H1 (cell line): ENCODE results near the gene AMPH. TPM values are rescaled to one million over a fixed set of nuclear protein-coding genes. Genes with fewer than 3 reads are reported as not detected.

Experiments
- CTCF ChIA-PET: fragments of 300-600 bp; sonication (Branson Sonifier 250); formaldehyde crosslinking; loops from one replicate; lab custom pipeline; 2021; ENCODE audit not compliant: partially characterized antibody; lab: Charles Lee
- POLR2A ChIA-PET: fragments of 300-600 bp; sonication (Branson Sonifier 250); formaldehyde crosslinking; loops from one replicate; lab custom pipeline; 2021; ENCODE audit warnings: inconsistent platforms; ENCODE audit not compliant: partially characterized antibody; lab: Charles Lee
- DNase-seq, 2 experiments: peaks; one replicate each; pipeline versions ENCODE4 v3.0.0 to v3.0.0-alpha.2; 2010 to 2022; ENCODE audit warnings: low spot score in 2 of 2, low read depth in 1 of 2, mixed read lengths in 1 of 2
- FAIRE-seq: peaks from 2 replicates; lab custom pipeline; 2011; peaks lifted over from hg19 to GRCh38; lab: Jason Lieb, UNC
- H2AFZ ChIP-seq: 2 replicates; pipeline ENCODE4 v1.8.1; 2012; ENCODE audit warnings: low read length, inconsistent platforms
- H2AK5ac ChIP-seq: 2 replicates; pipeline ENCODE4 v1.6.1; 2013; ENCODE audit warnings: low read depth, low read length
- H2BK120ac ChIP-seq: replicated peaks from 2 replicates; pipeline ENCODE3; 2013; ENCODE audit warnings: low read depth, low read length, inconsistent platforms
- H2BK12ac ChIP-seq: 2 replicates; pipeline ENCODE4 v1.6.1; 2013; ENCODE audit warnings: low read depth, low read length
- H2BK15ac ChIP-seq: 2 replicates; pipeline ENCODE4 v1.6.1; 2013; ENCODE audit warnings: low read length
- H2BK20ac ChIP-seq: 2 replicates; pipeline ENCODE4 v1.6.1; 2013; ENCODE audit warnings: low read length
- H2BK5ac ChIP-seq: 2 replicates; pipeline ENCODE4 v1.6.1; 2013; ENCODE audit warnings: low read depth, low read length
- H3K14ac ChIP-seq: 2 replicates; pipeline ENCODE4 v1.6.1; 2013; ENCODE audit warnings: inconsistent platforms; ENCODE audit not compliant: insufficient read length
- H3K18ac ChIP-seq: 2 replicates; pipeline ENCODE4 v1.6.1; 2013; ENCODE audit warnings: low read length; ENCODE audit errors: extremely low read depth
- H3K23ac ChIP-seq: 2 replicates; pipeline ENCODE4 v1.6.1; 2013; ENCODE audit warnings: inconsistent platforms; ENCODE audit not compliant: insufficient read length
- H3K23me2 ChIP-seq: 2 replicates; pipeline ENCODE4 v1.6.1; 2013; ENCODE audit warnings: low read depth, low read length
- H3K27ac ChIP-seq: 2 replicates; pipeline ENCODE4 v1.6.1; 2011; ENCODE audit warnings: low read depth, low read length, inconsistent platforms
- H3K27me3 ChIP-seq, 4 experiments: replicated peaks in 1 of 4; 1 replicate in 1 of 4; 2 replicates in 3 of 4; pipeline versions ENCODE4 v1.6.1 to v1.8.1; 2011 to 2013; ENCODE audit warnings: low read length in 3 of 4, mild to moderate bottlenecking in 3 of 4, inconsistent platforms in 2 of 4, mixed read lengths in 2 of 4, moderate library complexity in 1 of 4; ENCODE audit not compliant: control insufficient read depth in 3 of 4, insufficient read depth in 3 of 4; ENCODE audit errors: extremely low read depth in 1 of 4
- H3K36me3 ChIP-seq, 4 experiments: 2 replicates each; pipeline versions ENCODE4 v1.6.1 to v1.8.1; 2011 to 2013; ENCODE audit warnings: mild to moderate bottlenecking in 4 of 4, low read length in 3 of 4, moderate library complexity in 2 of 4, control low read depth in 1 of 4, inconsistent platforms in 1 of 4; ENCODE audit not compliant: insufficient read depth in 4 of 4, control insufficient read depth in 2 of 4
- H3K4ac ChIP-seq: replicated peaks from 2 replicates; pipeline ENCODE3; 2013; ENCODE audit warnings: low read length, low read depth, mixed read lengths, inconsistent platforms; ENCODE audit not compliant: insufficient read length
- H3K4me1 ChIP-seq, 4 experiments: replicated peaks in 1 of 4; 1 replicate in 1 of 4; 2 replicates in 3 of 4; pipeline versions ENCODE4 v1.6.1 to v1.8.1; 2011 to 2013; ENCODE audit warnings: low read length in 3 of 4, inconsistent platforms in 2 of 4, mixed read lengths in 1 of 4; ENCODE audit not compliant: insufficient read depth in 4 of 4, control insufficient read depth in 3 of 4
- H3K4me2 ChIP-seq, 2 experiments: 2 replicates each; pipeline versions ENCODE4 v1.6.1 to v1.8.1; 2011 to 2013; ENCODE audit warnings: low read depth in 2 of 2, low read length in 2 of 2, control low read depth in 1 of 2, inconsistent platforms in 1 of 2, mild to moderate bottlenecking in 1 of 2; ENCODE audit not compliant: insufficient read depth in 1 of 2
- H3K4me3 ChIP-seq, 4 experiments: fragments of 200-600, 300-600 bp in 1 of 4; sonication (generic), shearing (Covaris generic), sonication (Bioruptor Twin) in 1 of 4; 2 replicates each; pipeline versions ENCODE4 v1.5.1 to v1.8.1; 2011 to 2016; ENCODE audit warnings: low read length in 4 of 4, low read depth in 3 of 4, control low read depth in 2 of 4, inconsistent platforms in 2 of 4, mild to moderate bottlenecking in 2 of 4, mixed read lengths in 1 of 4, moderate library complexity in 1 of 4; ENCODE audit not compliant: insufficient read depth in 2 of 4; ENCODE audit errors: extremely low read depth in 1 of 4
- H3K56ac ChIP-seq: replicated peaks from 2 replicates; pipeline ENCODE3; 2013; ENCODE audit warnings: low read depth, mild to moderate bottlenecking, mixed read lengths, low read length, inconsistent platforms; ENCODE audit not compliant: insufficient read length
- H3K79me1 ChIP-seq: 2 replicates; pipeline ENCODE4 v1.6.1; 2013; ENCODE audit warnings: low read depth, low read length, control low read depth
- H3K79me2 ChIP-seq, 2 experiments: 2 replicates each; pipeline versions ENCODE4 v1.6.1 to v1.8.1; 2012 to 2013; ENCODE audit warnings: low read length in 2 of 2, mild to moderate bottlenecking in 2 of 2, inconsistent platforms in 1 of 2; ENCODE audit not compliant: insufficient read depth in 2 of 2, control insufficient read depth in 1 of 2
- H3K9ac ChIP-seq, 4 experiments: replicated peaks in 1 of 4; 1 replicate in 1 of 4; 2 replicates in 3 of 4; pipeline versions ENCODE4 v1.6.1 to v1.8.1; 2011 to 2013; ENCODE audit warnings: low read depth in 3 of 4, low read length in 3 of 4, control low read depth in 2 of 4, mild to moderate bottlenecking in 2 of 4, moderate library complexity in 2 of 4, inconsistent platforms in 1 of 4; ENCODE audit errors: extremely low read depth in 1 of 4
- H3K9me3 ChIP-seq, 2 experiments: 2 replicates each; pipeline versions ENCODE4 v1.6.1 to v1.8.1; 2012 to 2013; ENCODE audit warnings: mild to moderate bottlenecking in 2 of 2, moderate library complexity in 2 of 2, control low read depth in 1 of 2, inconsistent platforms in 1 of 2, low read depth in 1 of 2, low read length in 1 of 2, mixed read lengths in 1 of 2; ENCODE audit not compliant: insufficient read depth in 2 of 2
- H4K20me1 ChIP-seq, 2 experiments: replicated peaks in 1 of 2; 2 replicates each; pipeline versions ENCODE3 to v1.8.1; 2011 to 2013; ENCODE audit warnings: inconsistent platforms in 2 of 2, low read length in 2 of 2, mild to moderate bottlenecking in 1 of 2; ENCODE audit not compliant: insufficient read depth in 2 of 2, control insufficient read depth in 1 of 2
- H4K5ac ChIP-seq: 2 replicates; pipeline ENCODE4 v1.6.1; 2013; ENCODE audit warnings: low read length, low read depth, mixed read lengths, inconsistent platforms; ENCODE audit not compliant: insufficient read length
- H4K8ac ChIP-seq: 2 replicates; pipeline ENCODE4 v1.8.0; 2013; ENCODE audit warnings: mild to moderate bottlenecking, moderate library complexity, low read length, inconsistent platforms; ENCODE audit not compliant: insufficient read depth; ENCODE audit errors: extremely low read depth
- H4K91ac ChIP-seq: replicated peaks from 2 replicates; pipeline ENCODE3; 2013; ENCODE audit warnings: low read length, mixed read lengths, inconsistent platforms; ENCODE audit not compliant: insufficient read length
- BRCA1 ChIP-seq: IDR thresholded peaks from 2 replicates; pipeline ENCODE4 v1.6.1; 2012; ENCODE audit warnings: low read depth, low read length, improper control_type of control experiment
- CEBPB ChIP-seq: IDR thresholded peaks from 2 replicates; pipeline ENCODE4 v1.6.1; 2012; ENCODE audit warnings: low read depth, low read length
- E2F6 ChIP-seq: IDR thresholded peaks from 2 replicates; pipeline ENCODE4 v1.6.1; 2012; ENCODE audit warnings: inconsistent platforms
- FOSL1 ChIP-seq: IDR thresholded peaks from 2 replicates; pipeline ENCODE4 v1.6.1; 2011; ENCODE audit warnings: mild to moderate bottlenecking, low read depth, low read length, moderate library complexity; ENCODE audit not compliant: insufficient read depth
- MAFK ChIP-seq: IDR thresholded peaks from 2 replicates; pipeline ENCODE4 v1.6.1; 2012; ENCODE audit warnings: low read depth, mild to moderate bottlenecking, improper control_type of control experiment, low read length
- RAD21 ChIP-seq, 2 experiments: IDR thresholded peaks in 1 of 2; conservative IDR thresholded peaks in 1 of 2; 2 replicates each; pipeline ENCODE4 v1.6.1; 2011; ENCODE audit warnings: low read depth in 2 of 2, low read length in 2 of 2, improper control_type of control experiment in 1 of 2, inconsistent platforms in 1 of 2, mild to moderate bottlenecking in 1 of 2, moderate library complexity in 1 of 2
- SAP30 ChIP-seq: fragments of 300-600 bp; sonication (generic); IDR thresholded peaks from 2 replicates; pipeline ENCODE4 v1.7.1; 2012; ENCODE audit warnings: low read length, moderate library complexity, mild to moderate bottlenecking, inconsistent platforms; ENCODE audit not compliant: insufficient read depth, insufficient replicate concordance
- SIRT6 ChIP-seq: IDR thresholded peaks from one replicate; pipeline ENCODE4 v1.7.1; 2012; ENCODE audit warnings: low read length, inconsistent platforms
- SRF ChIP-seq: IDR thresholded peaks from 2 replicates; pipeline ENCODE4 v1.6.1; 2011; ENCODE audit warnings: mild to moderate bottlenecking, low read depth, low read length, moderate library complexity
- TAF1 ChIP-seq: IDR thresholded peaks from 2 replicates; pipeline ENCODE4 v1.6.1; 2011; ENCODE audit warnings: mild to moderate bottlenecking, low read depth, low read length
- TBP ChIP-seq: IDR thresholded peaks from 2 replicates; pipeline ENCODE4 v1.6.1; 2011; ENCODE audit warnings: low read depth, low read length, improper control_type of control experiment
- TCF12 ChIP-seq: IDR thresholded peaks from 2 replicates; pipeline ENCODE4 v1.6.1; 2011; ENCODE audit warnings: low read depth, mild to moderate bottlenecking, low read length
- USF2 ChIP-seq: IDR thresholded peaks from 2 replicates; pipeline ENCODE4 v1.6.1; 2011; ENCODE audit warnings: low read length, improper control_type of control experiment
- WGBS, 2 experiments: shearing (Covaris generic) in 1 of 2; methylation state at CpG; one replicate each; pipeline versions ENCODE4 v1.1.6 to v1.1.7; 2013 to 2015; ENCODE audit warnings: low lambda C conversion rate in 2 of 2, mixed read lengths in 2 of 2, inconsistent platforms in 1 of 2, low coverage in 1 of 2, missing lambda C conversion rate in 1 of 2; ENCODE audit not compliant: insufficient replicate concordance in 2 of 2, insufficient coverage in 1 of 2, insufficient read length in 1 of 2; ENCODE audit errors: extremely low coverage in 1 of 2, missing lambda C conversion rate in 1 of 2; 5-methylcytosine and 5-hydroxymethylcytosine counted together
- polyA plus RNA-seq, 7 experiments: library from polyadenylated mRNA; depleted of rRNA in 3 of 7; stranded (reverse) in 5 of 7; unstranded in 2 of 7; fragments of >200 nt in 5 of 7; fragments of 200-250 nt in 2 of 7; gene quantifications; 1 replicate in 5 of 7; 2 replicates in 1 of 7; 4 replicates in 1 of 7; pipeline versions ENCODE4 v1.2.1 to v1.2.3, GENCODE V29; 2011 to 2013; ENCODE audit warnings: missing spikeins in 2 of 7, mixed read lengths in 2 of 7
- total RNA-seq: library from RNA; stranded (reverse); fragmentation: NEBNext Ultra II Directional; extraction: Animal tissue kit (Norgen Biotek cat#: 25700); gene quantifications from 2 replicates; pipeline ENCODE4 v1.2.1, GENCODE V29; 2021

AMPH gene
- total and polyA plus RNA-seq, 2 of the 8 experiments (the other 6 are each of a cell fraction or from before 2014, with no cell fraction given) = 7.3 to 12.2 TPM

- Histone ChIP-seq H3K23ac (no peak overlapping the region), H3K79me2 (no peaks in the 10 kb centered on the region), H4K20me1 (no peaks in the 10 kb centered on the region), H4K8ac (no peak overlapping the region), H2AK5ac (no peak overlapping the region), H2BK120ac (no peak overlapping the region), H2BK12ac (no peak overlapping the region), H3K4ac (no peak overlapping the region), H3K4me1 (no peaks in the 10 kb centered on the region; a peak in 1 of 7 replicates), H3K9ac (no peak overlapping the region), H4K91ac (no peak overlapping the region), H3K27ac (no peak overlapping the region), H2BK20ac (no peak overlapping the region), H3K23me2 (no peaks in the 10 kb centered on the region), H3K36me3 (no peaks in the 10 kb centered on the region), H2BK5ac (no peak overlapping the region), H4K5ac (no peak overlapping the region), H2BK15ac (no peak overlapping the region), H2AFZ (no peak overlapping the region), H3K4me2 (no peak overlapping the region), H3K79me1 (no peaks in the 10 kb centered on the region), H3K18ac (no peak overlapping the region), H3K56ac (no peak overlapping the region), H3K27me3 (no peaks in the 10 kb centered on the region), H3K9me3 (no peaks in the 10 kb centered on the region), H3K14ac (no peak overlapping the region), H3K4me3 (no peak overlapping the region)
- FAIRE-seq = no peak
- POLR2A ChIA-PET = no interaction called here
- WGBS, 2 experiments = 86% methylated on average over 2 of the region's 2 CpGs; no CpG with 5 or more reads in 1 of the 2 experiments
- CTCF ChIA-PET = interaction anchor here (0.9 to 1.5 kb wide), 2 partner anchors 12 to 14 kb away, joined by 4 to 5 read pairs; no protein-coding TSS in a partner anchor
- DNase-seq = no peak
- TF ChIP-seq CEBPB (no peak), BRCA1 (no peak), MAFK (no peak), FOSL1 (no peak), USF2 (no peak), SRF (no peak), TAF1 (no peak), TCF12 (no peak), TBP (no peak), E2F6 (no peak), SAP30 (no peak), RAD21 (IDR thresholded peaks at IDR 0.05 in 1 of 2, conservative IDR thresholded peaks at IDR 0.05 in 1 of 2; ENCODE audit: low read depth in 2 of 2, low read length in 2 of 2) (no peak), SIRT6 (no peak)
Observed at GRCh38 chr7:38448054-38448453, 183.1 kb downstream of the AMPH start.
